Activated CD8-positive, alpha-beta T cell treated with anti-CD3 and anti-CD28 coated beads for 36 hours (primary cell): ENCODE measurements around the gene TDRKH. TPM values are rescaled to one million over a fixed set of nuclear protein-coding genes. Genes with fewer than 3 reads are reported as not detected.
"Not testable (repeated sequence)": the region's sequence is repeated elsewhere in the genome, so short reads cannot be mapped to it uniquely, and the experiment has no call there.

Experiments used
- ATAC-seq: fragments of 200-7000 bp; cut with Tn5 transposase; one replicate; pipeline ENCODE4 v1.10.0; 2021; ENCODE audit warnings: mild to moderate bottlenecking, moderate library complexity
- CTCF ChIA-PET: fragments of 350-600 bp; sonication (Branson Sonifier 250); formaldehyde crosslinking; loops from one replicate; lab custom pipeline; 2021; ENCODE audit warnings: antibody characterized with exemption; lab: Charles Lee
- POLR2A ChIA-PET: fragments of 350-600 bp; sonication (Branson Sonifier 250); formaldehyde crosslinking; loops from one replicate; lab custom pipeline; 2021; ENCODE audit warnings: antibody characterized with exemption; lab: Charles Lee
- DNase-seq: peaks from one replicate; pipeline ENCODE4 v3.0.0-alpha.2; 2020
- H3K27ac Mint-ChIP-seq: one replicate; pipeline ENCODE4 v1.8.0; 2021; ENCODE audit warnings: mild to moderate bottlenecking, mixed read lengths
- H3K27me3 Mint-ChIP-seq: one replicate; pipeline ENCODE4 v1.8.0; 2021; ENCODE audit warnings: mixed read lengths
- H3K36me3 Mint-ChIP-seq: one replicate; pipeline ENCODE4 v1.8.0; 2021; ENCODE audit warnings: low read depth, mixed read lengths
- H3K4me1 Mint-ChIP-seq: one replicate; pipeline ENCODE4 v1.8.0; 2021; ENCODE audit warnings: low read depth, mixed read lengths
- H3K4me3 Mint-ChIP-seq: one replicate; pipeline ENCODE4 v1.8.0; 2021; ENCODE audit warnings: mild to moderate bottlenecking, moderate library complexity, mixed read lengths
- H3K9me3 Mint-ChIP-seq: one replicate; pipeline ENCODE4 v1.8.0; 2021; ENCODE audit warnings: mixed read lengths
- intact Hi-C: fragments of 100-400 bp; cut with micrococcal nuclease; formaldehyde crosslinking; loops from one replicate; pipeline ENCODE4 v1.10.0; 2022
- total RNA-seq, 2 experiments: library from RNA; stranded (reverse); gene quantifications; one replicate each; pipeline ENCODE4 v1.2.3, GENCODE V29; 2021
- TF ChIP-seq, protein P1 (sequence below): fragments of 200-600 bp; IDR thresholded peaks from one replicate; pipeline ENCODE4 v1.8.0; 2022; ENCODE audit warnings: antibody characterized with exemption, mild to moderate bottlenecking

The TDRKH gene
- total RNA-seq, 2 experiments from 2014 or later = 9.7 to 10.5 TPM

DNA sequence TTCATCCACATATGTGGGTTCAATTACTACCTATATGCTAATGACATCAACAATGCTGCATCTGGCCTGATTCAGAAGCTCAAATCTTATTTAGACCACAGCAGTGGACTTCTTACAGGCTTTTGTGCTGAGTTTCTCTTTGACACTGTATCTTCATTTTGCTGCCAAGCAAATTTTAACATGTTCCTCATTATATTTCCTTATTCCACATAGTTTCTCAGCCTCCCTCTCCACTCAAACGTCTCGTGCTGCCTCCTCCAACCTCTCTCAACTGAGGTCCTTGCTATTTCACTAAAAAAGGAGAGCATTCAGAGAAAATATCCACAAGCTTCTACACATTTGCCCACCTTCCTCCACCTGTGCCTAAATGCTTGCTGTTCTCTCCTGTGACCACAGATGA lies 6.5 kb downstream of the TDRKH start:
- no peaks in the 10 kb centered on the region for H3K27me3 Mint-ChIP-seq
- ChIA-PET CTCF (no interaction called here), POLR2A (no interaction called here)
- TF ChIP-seq, protein P1, sequence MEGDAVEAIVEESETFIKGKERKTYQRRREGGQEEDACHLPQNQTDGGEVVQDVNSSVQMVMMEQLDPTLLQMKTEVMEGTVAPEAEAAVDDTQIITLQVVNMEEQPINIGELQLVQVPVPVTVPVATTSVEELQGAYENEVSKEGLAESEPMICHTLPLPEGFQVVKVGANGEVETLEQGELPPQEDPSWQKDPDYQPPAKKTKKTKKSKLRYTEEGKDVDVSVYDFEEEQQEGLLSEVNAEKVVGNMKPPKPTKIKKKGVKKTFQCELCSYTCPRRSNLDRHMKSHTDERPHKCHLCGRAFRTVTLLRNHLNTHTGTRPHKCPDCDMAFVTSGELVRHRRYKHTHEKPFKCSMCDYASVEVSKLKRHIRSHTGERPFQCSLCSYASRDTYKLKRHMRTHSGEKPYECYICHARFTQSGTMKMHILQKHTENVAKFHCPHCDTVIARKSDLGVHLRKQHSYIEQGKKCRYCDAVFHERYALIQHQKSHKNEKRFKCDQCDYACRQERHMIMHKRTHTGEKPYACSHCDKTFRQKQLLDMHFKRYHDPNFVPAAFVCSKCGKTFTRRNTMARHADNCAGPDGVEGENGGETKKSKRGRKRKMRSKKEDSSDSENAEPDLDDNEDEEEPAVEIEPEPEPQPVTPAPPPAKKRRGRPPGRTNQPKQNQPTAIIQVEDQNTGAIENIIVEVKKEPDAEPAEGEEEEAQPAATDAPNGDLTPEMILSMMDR = no peak
- H3K4me3 Mint-ChIP-seq = no peak overlapping the region
- H3K36me3 Mint-ChIP-seq = peaks cover 2% of the 10 kb centered on the region
- intact Hi-C loops = no loop called here
- DNase-seq = no peak
- no peak overlapping the region for H3K27ac Mint-ChIP-seq
- peaks cover 4% of the 10 kb centered on the region for H3K4me1 Mint-ChIP-seq
- ATAC-seq = no peak
- H3K9me3 Mint-ChIP-seq = no peaks in the 10 kb centered on the region

DNA sequence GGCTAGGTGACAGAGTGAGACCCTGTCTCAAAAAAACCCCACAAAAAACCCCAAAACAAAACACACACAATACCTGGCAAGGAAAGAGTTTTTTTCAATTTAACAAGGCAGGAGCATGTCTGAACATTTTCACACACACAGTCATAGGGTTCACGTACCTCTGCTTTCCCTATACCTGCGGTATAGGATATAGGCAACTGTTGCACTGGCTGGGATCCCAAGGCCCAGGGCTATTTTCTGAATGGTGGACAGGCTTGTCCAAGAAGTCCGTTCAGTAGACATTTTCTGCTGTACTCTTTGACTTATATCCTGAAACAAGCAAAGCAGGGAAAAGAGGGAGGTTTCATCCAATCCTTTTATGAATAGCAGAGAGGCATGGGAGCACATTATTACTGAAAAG lies 7.6 kb downstream of the TDRKH start:
- ATAC-seq (no peak), DNase-seq (no peak)
- intact Hi-C loops = no loop called here
- Mint-ChIP-seq H3K36me3 (peaks cover 2% of the 10 kb centered on the region), H3K4me1 (no peaks in the 10 kb centered on the region), H3K4me3 (no peak overlapping the region), H3K27ac (no peak overlapping the region), H3K27me3 (no peaks in the 10 kb centered on the region), H3K9me3 (no peaks in the 10 kb centered on the region)
- TF ChIP-seq, protein P1 = no peak
- ChIA-PET CTCF (no interaction called here), POLR2A (no interaction called here)

DNA sequence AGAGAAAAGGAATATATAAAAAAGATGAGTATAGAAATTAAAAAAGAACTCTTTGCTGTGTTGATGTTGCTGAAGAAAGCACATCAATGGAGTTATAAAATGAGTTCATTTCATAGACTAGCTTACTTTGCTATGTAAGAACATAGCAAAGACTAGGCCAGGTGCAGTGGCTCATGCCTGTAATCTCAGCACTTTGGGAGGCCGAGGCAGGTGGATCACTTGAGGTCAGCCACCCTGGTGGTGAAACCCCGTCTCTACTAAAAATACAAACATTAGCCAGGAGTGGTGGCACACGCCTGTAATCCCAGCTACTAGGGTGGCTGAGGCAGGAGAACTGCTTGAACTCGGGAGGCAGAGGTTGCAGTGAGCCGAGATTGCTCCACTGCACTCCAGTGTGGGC lies 8.3 kb downstream of the TDRKH start:
- H3K36me3 Mint-ChIP-seq, H3K9me3 Mint-ChIP-seq, H3K27me3 Mint-ChIP-seq, H3K4me3 Mint-ChIP-seq, H3K4me1 Mint-ChIP-seq, POLR2A ChIA-PET, DNase-seq, intact Hi-C loops, ATAC-seq, CTCF ChIA-PET, H3K27ac Mint-ChIP-seq: not testable (repeated sequence)

DNA sequence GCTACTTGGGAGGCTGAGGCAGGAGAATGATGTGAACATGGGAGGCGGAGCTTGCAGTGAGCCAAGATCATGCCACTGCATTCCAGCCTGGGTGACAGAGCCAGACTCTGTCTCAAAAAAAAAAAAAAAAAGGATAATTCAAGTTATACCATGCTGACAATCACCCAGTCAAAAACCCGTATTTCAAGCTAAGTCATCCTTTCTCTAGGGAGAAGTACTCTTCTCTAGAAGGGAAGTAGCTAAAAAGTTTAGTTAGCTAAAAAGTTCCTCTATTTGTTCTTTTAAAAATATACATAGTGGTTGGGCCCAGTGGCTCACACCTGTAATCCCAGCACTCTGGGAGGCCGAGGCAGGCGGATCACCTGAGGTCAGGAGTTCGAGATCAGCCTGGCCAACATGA lies 9.6 kb downstream of the TDRKH start:
- POLR2A ChIA-PET, H3K4me3 Mint-ChIP-seq, H3K9me3 Mint-ChIP-seq, DNase-seq, intact Hi-C loops, H3K27me3 Mint-ChIP-seq, H3K4me1 Mint-ChIP-seq, H3K36me3 Mint-ChIP-seq, H3K27ac Mint-ChIP-seq, ATAC-seq: not testable (repeated sequence)
- CTCF ChIA-PET = interaction anchor here (1.0 to 1.2 kb wide), 2 partner anchors 55 to 56 kb away, joined by 3 read pairs; no protein-coding TSS in a partner anchor

DNA sequence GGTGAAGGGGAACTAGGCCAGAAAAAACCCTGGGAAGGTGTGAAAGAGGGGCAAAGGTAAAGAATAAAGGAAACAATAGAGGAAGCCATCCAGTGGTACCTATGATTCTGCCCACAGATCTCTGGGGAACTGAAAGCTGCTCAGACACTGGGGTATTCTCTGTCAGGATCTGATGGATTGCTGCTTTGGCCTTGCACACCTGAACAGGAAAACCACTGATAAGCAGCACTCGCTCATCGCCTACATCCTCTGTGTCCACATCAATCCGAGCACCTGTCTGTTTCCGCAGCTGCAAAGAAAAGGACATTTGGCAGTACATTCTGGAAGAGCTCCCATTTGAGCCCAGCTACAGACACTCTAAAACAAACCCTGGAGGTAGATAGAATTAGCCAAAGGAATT lies 10.4 kb downstream of the TDRKH start:
- Mint-ChIP-seq H3K4me3 (no peak overlapping the region), H3K4me1 (no peaks in the 10 kb centered on the region), H3K36me3 (peaks cover 2% of the 10 kb centered on the region), H3K27me3 (no peaks in the 10 kb centered on the region), H3K27ac (no peak overlapping the region), H3K9me3 (no peaks in the 10 kb centered on the region)
- POLR2A ChIA-PET = no interaction called here
- no peak for ATAC-seq
- TF ChIP-seq, protein P1 = no peak
- no peak for DNase-seq
- intact Hi-C loops = no loop called here
- CTCF ChIA-PET = interaction anchor here (0.7 to 1.5 kb wide), 4 partner anchors 15 to 57 kb away, joined by 3 to 4 read pairs (median 3); no protein-coding TSS in a partner anchor

DNA sequence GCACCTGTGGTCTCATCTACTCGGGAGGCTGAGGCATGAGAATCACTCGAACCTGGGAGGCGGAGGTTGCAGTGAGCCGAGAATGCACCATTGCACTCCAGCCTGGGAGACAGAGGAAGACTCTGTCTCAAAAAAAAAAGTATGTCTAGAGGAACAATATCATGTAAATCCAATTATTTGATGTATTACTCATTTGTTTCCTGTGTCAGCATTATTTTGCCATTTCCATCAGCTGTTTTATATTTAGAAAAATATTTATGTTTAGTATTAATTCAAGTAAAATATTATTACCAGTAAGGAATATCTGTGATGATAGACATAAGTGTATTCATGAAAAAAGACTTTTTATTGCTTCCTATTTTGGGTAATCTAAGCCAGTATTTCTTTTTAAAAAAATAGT lies 13.0 kb downstream of the TDRKH start:
- CTCF ChIA-PET = no interaction called here
- ATAC-seq = no peak
- Mint-ChIP-seq H3K27ac (no peak overlapping the region), H3K27me3 (no peaks in the 10 kb centered on the region), H3K4me1 (no peaks in the 10 kb centered on the region), H3K9me3 (no peaks in the 10 kb centered on the region), H3K4me3 (no peak overlapping the region), H3K36me3 (peaks cover 2% of the 10 kb centered on the region)
- intact Hi-C loops = no loop called here
- DNase-seq = no peak
- TF ChIP-seq, protein P1 = no peak
- POLR2A ChIA-PET = interaction anchor here (0.8 kb wide), 1 partner anchor 13 kb away, joined by 4 read pairs; no protein-coding TSS in a partner anchor
